GM12878 (cell line): Measurements from ENCODE around the gene DMD. TPM values are rescaled to one million over a fixed set of nuclear protein-coding genes. Genes with fewer than 3 reads are reported as not detected.

Experiments
- ATAC-seq: fragments of 200-7000 bp; cut with Tn5 transposase; 3 replicates; pipeline ENCODE4 v1.9.1; 2020; ENCODE audit warnings: mild to moderate bottlenecking, moderate library complexity
- BruUV-seq: library from RNA; stranded (reverse); fragments of 400-500 nt; replicated peaks from 2 replicates; lab custom pipeline; 2021; lab: Mats Ljungman, UMichigan
- CTCF ChIA-PET: fragments of 300-600 bp; sonication (Branson Sonifier 250); formaldehyde crosslinking; extraction: SDS; loops from one replicate; lab custom pipeline; 2021; ENCODE audit warnings: inconsistent platforms; lab: Yijun Ruan, JAX
- POLR2A ChIA-PET: fragments of 350-600 bp; formaldehyde crosslinking; extraction: SDS; loops from one replicate; lab custom pipeline; 2021; ENCODE audit warnings: inconsistent platforms; lab: Charles Lee
- RAD21 ChIA-PET: fragments of 300-600 bp; sonication (Branson Sonifier 250); formaldehyde crosslinking; loops from one replicate; lab custom pipeline; 2023; ENCODE audit warnings: antibody characterized with exemption; ENCODE audit not compliant: unreplicated experiment; lab: Charles Lee
- SMC1A ChIA-PET: fragments of 300-600 bp; sonication (Branson Sonifier 250); formaldehyde crosslinking; loops from one replicate; lab custom pipeline; 2023; ENCODE audit not compliant: unreplicated experiment, uncharacterized antibody; lab: Charles Lee
- DNase-seq: peaks from one replicate; pipeline ENCODE4 v3.0.0-alpha.2; 2011; ENCODE audit warnings: low read depth, low spot score
- FAIRE-seq: peaks from 3 replicates; lab custom pipeline; 2011; peaks lifted over from hg19 to GRCh38; lab: Jason Lieb, UNC
- H2AFZ ChIP-seq: 2 replicates; pipeline ENCODE4 v1.6.0; 2011; ENCODE audit warnings: low read depth, low read length, control low read depth; ENCODE audit not compliant: control insufficient read depth
- H3K27ac ChIP-seq: 2 replicates; pipeline ENCODE4 v1.5.1; 2011; ENCODE audit warnings: control low read depth; ENCODE audit not compliant: control insufficient read depth, insufficient read depth
- H3K27me3 ChIP-seq, 2 experiments: replicated peaks in 1 of 2; 2 replicates each; pipeline versions ENCODE4 v1.6.0 to v1.6.1; 2011; ENCODE audit warnings: low read length in 1 of 2; ENCODE audit not compliant: control insufficient read depth in 2 of 2, insufficient read depth in 2 of 2
- H3K36me3 ChIP-seq, 2 experiments: 2 replicates each; pipeline ENCODE4 v1.5.1; 2011; ENCODE audit warnings: low read length in 1 of 2; ENCODE audit not compliant: control insufficient read depth in 2 of 2, insufficient read depth in 2 of 2
- H3K4me1 ChIP-seq: 2 replicates; pipeline ENCODE4 v1.6.1; 2011; ENCODE audit warnings: mild to moderate bottlenecking, low read length, moderate library complexity, mixed read lengths; ENCODE audit not compliant: control insufficient read depth, insufficient read depth
- H3K4me2 ChIP-seq: 2 replicates; pipeline ENCODE4 v1.6.0; 2011; ENCODE audit warnings: control low read depth; ENCODE audit not compliant: control insufficient read depth, insufficient read depth
- H3K4me3 ChIP-seq: fragments of 200-600 bp; sonication (generic); 2 replicates; pipeline ENCODE4 v1.5.1; 2016
- H3K79me2 ChIP-seq: 2 replicates; pipeline ENCODE4 v1.6.0; 2011; ENCODE audit warnings: low read length; ENCODE audit not compliant: control insufficient read depth, insufficient read depth
- H3K9ac ChIP-seq: 2 replicates; pipeline ENCODE4 v1.8.0; 2011; ENCODE audit warnings: low read length, control low read depth, mixed read lengths; ENCODE audit not compliant: control insufficient read depth, insufficient read depth
- H3K9me3 ChIP-seq: replicated peaks from 3 replicates; pipeline ENCODE4 v1.5.1; 2011; ENCODE audit warnings: mild to moderate bottlenecking, low read length; ENCODE audit not compliant: control insufficient read depth, insufficient read depth
- H4K20me1 ChIP-seq: 2 replicates; pipeline ENCODE4 v1.6.0; 2011; ENCODE audit not compliant: control insufficient read depth, insufficient read depth
- ATF7 ChIP-seq: fragments of 450-650 bp; IDR thresholded peaks from 2 replicates; pipeline ENCODE4 v1.6.1; 2016; ENCODE audit warnings: low read depth, mild to moderate bottlenecking
- BCL11A ChIP-seq: IDR thresholded peaks from 2 replicates; pipeline ENCODE4 v1.6.1; 2011; ENCODE audit warnings: low read depth, low read length
- CREB1 ChIP-seq: IDR thresholded peaks from 2 replicates; pipeline ENCODE4 v1.6.1; 2012; ENCODE audit warnings: low read depth, mild to moderate bottlenecking, inconsistent platforms
- FOXM1 ChIP-seq: IDR thresholded peaks from 2 replicates; pipeline ENCODE4 v1.6.1; 2012; ENCODE audit warnings: low read depth, mild to moderate bottlenecking, inconsistent platforms, low read length, moderate library complexity
- HDGF ChIP-seq: fragments of 450-650 bp; IDR thresholded peaks from 2 replicates; pipeline ENCODE4 v1.6.1; 2016; ENCODE audit warnings: antibody characterized with exemption
- IKZF1 ChIP-seq: fragments of 450-650 bp; conservative IDR thresholded peaks from 2 replicates; pipeline ENCODE4 v1.6.1; 2017; ENCODE audit warnings: antibody characterized with exemption, mild to moderate bottlenecking
- IRF4 ChIP-seq: IDR thresholded peaks from 2 replicates; pipeline ENCODE4 v1.6.1; 2011; ENCODE audit warnings: low read depth, low read length
- MEF2A ChIP-seq: IDR thresholded peaks from 2 replicates; pipeline ENCODE4 v1.6.1; 2011; ENCODE audit warnings: low read depth, mild to moderate bottlenecking, low read length, moderate library complexity; ENCODE audit not compliant: insufficient read depth
- MEF2B ChIP-seq: fragments of 450-650 bp; IDR thresholded peaks from 2 replicates; pipeline ENCODE4 v1.6.1; 2018; ENCODE audit warnings: mild to moderate bottlenecking, moderate library complexity; ENCODE audit not compliant: partially characterized antibody, poor library complexity, severe bottlenecking
- MYB ChIP-seq: fragments of 150-350 bp; IDR thresholded peaks from 2 replicates; pipeline ENCODE4 v1.6.1; 2014; ENCODE audit warnings: mild to moderate bottlenecking, low read depth, low read length, borderline replicate concordance
- NFIC ChIP-seq: IDR thresholded peaks from 2 replicates; pipeline ENCODE4 v1.6.1; 2012; ENCODE audit warnings: low read depth, mild to moderate bottlenecking, inconsistent platforms, low read length, moderate library complexity
- NKRF ChIP-seq: fragments of 450-650 bp; conservative IDR thresholded peaks from 2 replicates; pipeline ENCODE4 v1.6.1; 2017; ENCODE audit warnings: mild to moderate bottlenecking, moderate library complexity
- PKNOX1 ChIP-seq: fragments of 450-650 bp; IDR thresholded peaks from 2 replicates; pipeline ENCODE4 v1.6.1; 2016; ENCODE audit warnings: mild to moderate bottlenecking
- POLR2AphosphoS5 ChIP-seq: IDR thresholded peaks from 2 replicates; pipeline ENCODE4 v1.6.1; 2011; ENCODE audit warnings: mild to moderate bottlenecking, low read length, inconsistent platforms
- POU2F2 ChIP-seq: IDR thresholded peaks from 3 replicates; pipeline ENCODE4 v1.6.1; 2011; ENCODE audit warnings: low read depth, mild to moderate bottlenecking, low read length, borderline replicate concordance
- RAD51 ChIP-seq: fragments of 450-650 bp; IDR thresholded peaks from 2 replicates; pipeline ENCODE4 v1.6.1; 2016; ENCODE audit warnings: moderate library complexity, mild to moderate bottlenecking, inconsistent platforms
- RUNX3 ChIP-seq: IDR thresholded peaks from 2 replicates; pipeline ENCODE4 v1.6.1; 2012; ENCODE audit warnings: low read length, inconsistent platforms
- SPI1 ChIP-seq: IDR thresholded peaks from 2 replicates; pipeline ENCODE4 v1.6.1; 2011; ENCODE audit warnings: low read depth, mild to moderate bottlenecking, low read length, moderate library complexity, borderline replicate concordance; ENCODE audit not compliant: insufficient read depth
- SUZ12 ChIP-seq: fragments of 200-600 bp; sonication (generic); IDR thresholded peaks from one replicate; pipeline ENCODE4 v1.6.1; 2018; ENCODE audit warnings: antibody characterized with exemption, mild to moderate bottlenecking; ENCODE audit not compliant: unreplicated experiment
- TCF3 ChIP-seq: IDR thresholded peaks from 2 replicates; pipeline ENCODE4 v1.6.1; 2012; ENCODE audit warnings: low read depth, mild to moderate bottlenecking, low read length, borderline replicate concordance; ENCODE audit not compliant: insufficient read depth
- ZNF217 ChIP-seq: fragments of 450-650 bp; IDR thresholded peaks from 2 replicates; pipeline ENCODE4 v1.6.1; 2017; ENCODE audit warnings: antibody characterized with exemption, mild to moderate bottlenecking
- ZNF24 ChIP-seq: fragments of 450-650 bp; IDR thresholded peaks from 2 replicates; pipeline ENCODE4 v1.6.1; 2017; ENCODE audit warnings: antibody characterized with exemption, mild to moderate bottlenecking
- WGBS: methylation state at CpG from one replicate; pipeline ENCODE4 v1.1.6; 2016; ENCODE audit warnings: low lambda C conversion rate; ENCODE audit not compliant: insufficient replicate concordance, insufficient coverage; ENCODE audit errors: missing lambda C conversion rate; 5-methylcytosine and 5-hydroxymethylcytosine counted together
- in situ Hi-C: fragments of 300-500 bp; cut with MboI; formaldehyde crosslinking; loops from 9 replicates; pipeline ENCODE4 v1.14.3; 2018; ENCODE audit warnings: mixed read lengths
- intact Hi-C: fragments of 100-400 bp; cut with micrococcal nuclease; formaldehyde crosslinking; loops from one replicate; pipeline ENCODE4 v1.14.2; 2022; ENCODE audit not compliant: unreplicated experiment
- polyA plus RNA-seq, 11 experiments: library from polyadenylated mRNA; depleted of rRNA in 4 of 11; unstranded in 6 of 11; stranded (reverse) in 5 of 11; fragments of >200 nt; fragmentation: Nextera tagmentation in 4 of 11; fragmentation: Illumina TruSeq in 1 of 11; extraction: Ambion mirVana in 4 of 11; extraction: Trizol in 1 of 11; gene quantifications; 1 replicate in 1 of 11; 2 replicates in 10 of 11; pipeline versions ENCODE4 v1.2.1 to v1.2.3, GENCODE V29; 2011 to 2016; ENCODE audit warnings: inconsistent platforms in 2 of 11, missing spikeins in 2 of 11, low read depth in 1 of 11
- total RNA-seq, 4 experiments: library from RNA; depleted of rRNA in 3 of 4; stranded (reverse); fragments of >200 nt in 3 of 4; fragmentation: Illumina TruSeq in 1 of 4; extraction: Trizol in 1 of 4; gene quantifications; 2 replicates each; pipeline versions ENCODE4 v1.2.1 to v1.2.3, GENCODE V29; 2013 to 2021

Gene DMD
- total and polyA plus RNA-seq, 10 of the 15 experiments (the other 5 are each of a cell fraction or from before 2014, with no cell fraction given): 1.4 to 24.3 (median 4.3) TPM

DNA sequence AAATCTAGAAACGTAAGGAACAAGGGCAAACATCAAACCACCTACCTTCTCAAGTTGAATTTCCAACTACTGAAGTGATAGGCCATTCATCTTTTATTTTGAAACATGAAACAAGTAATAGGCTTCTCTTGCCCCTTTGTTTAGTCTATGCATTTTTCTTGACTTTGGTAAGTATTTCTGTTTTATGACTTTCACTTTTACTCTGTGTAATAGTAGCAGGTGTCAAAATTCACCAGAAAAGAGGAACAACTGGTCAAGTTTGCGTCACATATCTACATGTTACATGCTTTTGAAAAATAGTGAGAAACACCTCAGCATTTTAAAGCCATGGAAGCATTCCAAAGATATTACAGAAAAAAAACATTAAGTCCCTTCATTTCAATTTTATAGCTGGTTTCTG is 1982.4 kb downstream of the DMD start:
- FAIRE-seq (peak; percentile 62), ATAC-seq (peak; percentile 87)
- H3K79me2 ChIP-seq: no peaks in the 10 kb centered on the region; the same call in 1 of the 2 replicates
- TF ChIP-seq ZNF217: peak; percentile 90
- peak; percentile 31; the same call in 1 of the 2 replicates for TF ChIP-seq PKNOX1
- peak; percentile 35; the same call in 1 of the 3 replicates for TF ChIP-seq POU2F2
- peak; percentile 78 for TF ChIP-seq NFIC
- peak; percentile 82 for TF ChIP-seq ATF7
- peak; percentile 71; the same call in 1 of the 2 replicates for TF ChIP-seq TCF3
- peak; percentile 89 for TF ChIP-seq CREB1
- TF ChIP-seq RUNX3: peak; percentile 66; the same call in 1 of the 2 replicates
- TF ChIP-seq BCL11A: peak; percentile 56; the same call in 1 of the 2 replicates
- no peak for TF ChIP-seq NKRF
- 0 out of 2 replicates have a peak, but pooled peaks have one; percentile 57 for TF ChIP-seq ZNF24
- TF ChIP-seq MYB: no peak
- no peak for TF ChIP-seq SUZ12
- no peak for TF ChIP-seq HDGF
- TF ChIP-seq IKZF1: peak; percentile 69
- TF ChIP-seq IRF4: 0 out of 2 replicates have a peak, but pooled peaks have one; percentile 28
- TF ChIP-seq MEF2B: peak; percentile 70
- peak; percentile 67 for TF ChIP-seq SPI1
- TF ChIP-seq FOXM1: peak; percentile 51; the same call in 1 of the 2 replicates
- TF ChIP-seq MEF2A: 0 out of 2 replicates have a peak, but pooled peaks have one; percentile 23
- 0 out of 2 replicates have a peak, but pooled peaks have one; percentile 14 for TF ChIP-seq RAD51
- no peak for TF ChIP-seq POLR2AphosphoS5

More for the DNA sequence above, 1982.4 kb downstream of the DMD start:
- Histone ChIP-seq H3K4me1 (peaks cover 16% of the 10 kb centered on the region), H3K9ac (peak overlapping the region; percentile 45; the same call in 1 of the 2 replicates), H2AFZ (no peak overlapping the region), H3K4me2 (peak overlapping the region; percentile 84), H3K4me3 (no peak overlapping the region), H3K27me3 (no peaks in the 10 kb centered on the region), H3K27ac (peak overlapping the region; percentile 87), H3K9me3 (no peaks in the 10 kb centered on the region), H4K20me1 (no peaks in the 10 kb centered on the region), H3K36me3 (no peaks in the 10 kb centered on the region)
- POLR2A ChIA-PET: interaction anchor here (0.6 to 1.4 kb wide), 4 partner anchors 11 to 46 kb away, joined by 3 to 4 read pairs (median 3); no protein-coding TSS in a partner anchor
- in situ Hi-C loops: no loop called here
- CTCF ChIA-PET: interaction anchor here (0.8 to 3.2 kb wide), 5 partner anchors 11 to 24 kb away, joined by 3 to 19 read pairs (median 3); no protein-coding TSS in a partner anchor
- RAD21 ChIA-PET: interaction anchor here (0.7 to 2.5 kb wide), 11 partner anchors 11 to 189 kb away, joined by 3 to 6 read pairs (median 3); no protein-coding TSS in a partner anchor
- intact Hi-C loops: no loop called here
- peak; percentile 69 for DNase-seq
- no TSS peak for BruUV-seq
- SMC1A ChIA-PET: interaction anchor here (0.6 to 8.5 kb wide), 9 partner anchors 10 to 192 kb away, joined by 3 to 99 read pairs (median 5); no protein-coding TSS in a partner anchor
- 0% methylated on average over 2 of the region's 2 CpGs for WGBS
